Coronary artery (tissue), 2 donors: Measurements from ENCODE around the gene DIAPH1.

Source experiments
- DNase-seq: peaks from one replicate; pipeline ENCODE4 v3.0.0-alpha.2; 2017; ENCODE audit warnings: low spot score
- H3K27ac ChIP-seq, 2 donors: fragments of 200-600 bp; sonication (generic); one replicate each; pipeline ENCODE4 v1.5.1; 2016 to 2019
- H3K4me3 ChIP-seq: fragments of 200-600 bp; sonication (generic); 2 replicates; pipeline ENCODE4 v1.5.1; 2016; ENCODE audit warnings: mild to moderate bottlenecking, moderate library complexity
- CTCF ChIP-seq: fragments of 200-600 bp; sonication (generic); IDR thresholded peaks from one replicate; pipeline ENCODE4 v1.5.1; 2019; ENCODE audit warnings: antibody characterized with exemption

DIAPH1 gene

GRCh38 chr5:141639357-141640050 is 20.7 kb upstream of the DIAPH1 start:
- H3K27ac ChIP-seq, result no peak overlapping the region
- H3K4me3 ChIP-seq, result no peak overlapping the region
- peak; percentile 71 for DNase-seq
- no peak for TF ChIP-seq CTCF

- Histone ChIP-seq H3K27ac (no peak overlapping the region), H3K4me3 (no peak overlapping the region)
- DNase-seq, result peak; percentile 65
- no peak for TF ChIP-seq CTCF
These were observed 20.0 kb upstream of the DIAPH1 start for GRCh38 chr5:141638771-141639170.

- no peak for DNase-seq
- TF ChIP-seq CTCF, result no peak
- peak overlapping the region; percentile 86 for H3K4me3 ChIP-seq
- no peak overlapping the region for H3K27ac ChIP-seq
These were observed 19.1 kb upstream of the DIAPH1 start for GRCh38 chr5:141637767-141638419.

GRCh38 chr5:141637123-141637766 is 18.4 kb upstream of the DIAPH1 start:
- H3K4me3 ChIP-seq, result peak overlapping the region; percentile 86
- no peak for DNase-seq
- peak overlapping the region in 1 of 2 donors; percentile 85 for H3K27ac ChIP-seq
- TF ChIP-seq CTCF, result no peak

- no peak for TF ChIP-seq CTCF
- Histone ChIP-seq H3K27ac (peak within 1 kb of the TSS; percentile 61 to 85), H3K4me3 (peak within 1 kb of the TSS; percentile 86)
- peak; percentile 93 for DNase-seq
These were observed 17.8 kb upstream of the DIAPH1 start, which contains the start of the genes HDAC3 and RELL2 for GRCh38 chr5:141636413-141637122. Gene HDAC3, minus strand, starts transcription at chr5:141636849. Its CDS starts 59 bp downstream, at chr5:141636790. Gene RELL2, plus strand, starts transcription at chr5:141636997. Its CDS starts 1,229 bp downstream, at chr5:141638226.

- Histone ChIP-seq H3K4me3 (peak overlapping the region; percentile 86), H3K27ac (peak overlapping the region; percentile 61 to 85)
- no peak for TF ChIP-seq CTCF
- DNase-seq, result peak; percentile 64
These were observed 17.3 kb upstream of the DIAPH1 start for GRCh38 chr5:141636106-141636412.
